Measurements from ENCODE around the gene ICAM1.

DNA sequence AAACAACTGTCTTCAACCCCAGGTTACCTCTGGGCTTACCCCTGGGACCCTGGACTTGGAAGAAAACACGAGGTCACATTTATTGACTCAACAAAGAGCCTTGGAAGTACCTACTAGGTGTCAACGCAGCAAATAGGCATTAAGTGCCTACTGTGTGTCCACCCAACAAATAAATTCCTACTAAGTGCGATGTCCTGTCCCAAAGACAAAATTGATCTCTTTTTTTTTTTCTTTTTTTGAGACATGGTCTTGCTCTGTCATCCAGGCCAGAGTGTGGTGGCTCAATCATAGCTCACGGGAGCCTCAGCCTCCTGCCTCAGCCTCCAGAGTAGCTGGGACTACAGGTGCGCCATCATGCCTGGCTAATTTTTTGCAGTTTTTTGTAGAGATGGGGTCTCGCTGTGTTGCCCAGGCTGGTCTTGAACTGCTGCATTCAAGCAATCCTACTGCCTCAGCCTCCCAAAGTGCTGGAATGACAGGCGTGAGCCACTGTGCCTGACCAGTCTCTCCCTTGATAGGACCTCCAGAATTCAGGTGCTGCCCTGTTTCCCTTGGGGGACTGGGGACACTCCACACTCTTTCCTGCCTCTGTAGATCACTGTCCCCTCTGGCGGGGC is 39.2 kb upstream of the ICAM1 start:
- TF ChIP-seq, protein P1, sequence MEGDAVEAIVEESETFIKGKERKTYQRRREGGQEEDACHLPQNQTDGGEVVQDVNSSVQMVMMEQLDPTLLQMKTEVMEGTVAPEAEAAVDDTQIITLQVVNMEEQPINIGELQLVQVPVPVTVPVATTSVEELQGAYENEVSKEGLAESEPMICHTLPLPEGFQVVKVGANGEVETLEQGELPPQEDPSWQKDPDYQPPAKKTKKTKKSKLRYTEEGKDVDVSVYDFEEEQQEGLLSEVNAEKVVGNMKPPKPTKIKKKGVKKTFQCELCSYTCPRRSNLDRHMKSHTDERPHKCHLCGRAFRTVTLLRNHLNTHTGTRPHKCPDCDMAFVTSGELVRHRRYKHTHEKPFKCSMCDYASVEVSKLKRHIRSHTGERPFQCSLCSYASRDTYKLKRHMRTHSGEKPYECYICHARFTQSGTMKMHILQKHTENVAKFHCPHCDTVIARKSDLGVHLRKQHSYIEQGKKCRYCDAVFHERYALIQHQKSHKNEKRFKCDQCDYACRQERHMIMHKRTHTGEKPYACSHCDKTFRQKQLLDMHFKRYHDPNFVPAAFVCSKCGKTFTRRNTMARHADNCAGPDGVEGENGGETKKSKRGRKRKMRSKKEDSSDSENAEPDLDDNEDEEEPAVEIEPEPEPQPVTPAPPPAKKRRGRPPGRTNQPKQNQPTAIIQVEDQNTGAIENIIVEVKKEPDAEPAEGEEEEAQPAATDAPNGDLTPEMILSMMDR (IDR thresholded peaks at IDR 0.05) = no peak
- TF ChIP-seq POLR2A (IDR thresholded peaks at IDR 0.05) = no peak
- TF ChIP-seq EP300 (IDR thresholded peaks at IDR 0.05) = no peak
